A204.1 (cell line): ENCODE results near the gene LTBR.
"Not testable (repeated sequence)": the region's sequence is repeated elsewhere in the genome, so short reads cannot be mapped to it uniquely, and the experiment has no call there.

Experiments
- FAIRE-seq: peaks from 2 replicates; lab custom pipeline; 2012; peaks lifted over from hg19 to GRCh38; lab: Jason Lieb, UNC

The LTBR gene

DNA sequence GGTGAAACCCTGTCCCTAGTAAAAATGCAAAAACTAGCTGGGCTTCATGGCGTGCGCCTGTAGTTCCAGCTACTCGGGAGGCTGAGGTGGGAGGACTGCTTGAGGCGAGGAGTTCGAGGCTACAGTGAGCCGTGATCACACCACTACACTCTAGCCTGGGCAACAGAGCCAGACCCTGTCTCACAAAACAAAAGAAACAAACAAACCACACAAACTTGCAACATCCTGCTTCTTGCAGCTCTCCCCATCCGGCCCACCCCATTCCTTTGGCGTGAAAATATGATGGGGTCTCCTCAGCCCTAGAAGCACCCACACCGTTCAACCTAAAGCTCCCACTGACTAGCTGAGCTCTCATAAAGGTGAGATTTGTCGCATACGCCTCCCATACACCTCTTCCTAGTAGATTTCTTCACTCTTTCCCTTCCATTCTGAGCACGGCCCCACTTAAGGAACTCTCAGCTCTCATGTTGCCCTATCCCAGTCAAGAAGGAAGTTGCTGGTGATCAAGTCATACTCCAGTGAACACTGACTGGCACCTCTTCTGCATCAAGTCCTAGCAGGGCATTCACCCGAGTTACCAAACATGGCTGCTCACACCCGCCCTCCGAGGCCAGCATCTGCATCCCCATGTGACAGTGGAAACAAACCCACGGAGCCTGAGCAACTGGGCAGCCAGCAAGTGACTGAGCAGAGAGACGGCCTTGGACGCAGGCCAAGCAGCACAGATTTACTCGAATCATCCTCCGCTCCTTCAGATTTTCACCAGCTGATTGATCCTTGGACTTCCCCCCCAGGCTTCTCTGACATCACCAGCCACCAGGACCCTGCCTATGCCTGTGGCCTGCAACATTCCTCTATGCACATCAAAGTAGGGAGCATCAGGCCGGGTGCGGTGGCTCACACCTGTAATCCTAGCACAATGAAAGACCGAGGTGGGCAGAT, 41.9 kb downstream of the LTBR start:
- FAIRE-seq, result no peak

DNA sequence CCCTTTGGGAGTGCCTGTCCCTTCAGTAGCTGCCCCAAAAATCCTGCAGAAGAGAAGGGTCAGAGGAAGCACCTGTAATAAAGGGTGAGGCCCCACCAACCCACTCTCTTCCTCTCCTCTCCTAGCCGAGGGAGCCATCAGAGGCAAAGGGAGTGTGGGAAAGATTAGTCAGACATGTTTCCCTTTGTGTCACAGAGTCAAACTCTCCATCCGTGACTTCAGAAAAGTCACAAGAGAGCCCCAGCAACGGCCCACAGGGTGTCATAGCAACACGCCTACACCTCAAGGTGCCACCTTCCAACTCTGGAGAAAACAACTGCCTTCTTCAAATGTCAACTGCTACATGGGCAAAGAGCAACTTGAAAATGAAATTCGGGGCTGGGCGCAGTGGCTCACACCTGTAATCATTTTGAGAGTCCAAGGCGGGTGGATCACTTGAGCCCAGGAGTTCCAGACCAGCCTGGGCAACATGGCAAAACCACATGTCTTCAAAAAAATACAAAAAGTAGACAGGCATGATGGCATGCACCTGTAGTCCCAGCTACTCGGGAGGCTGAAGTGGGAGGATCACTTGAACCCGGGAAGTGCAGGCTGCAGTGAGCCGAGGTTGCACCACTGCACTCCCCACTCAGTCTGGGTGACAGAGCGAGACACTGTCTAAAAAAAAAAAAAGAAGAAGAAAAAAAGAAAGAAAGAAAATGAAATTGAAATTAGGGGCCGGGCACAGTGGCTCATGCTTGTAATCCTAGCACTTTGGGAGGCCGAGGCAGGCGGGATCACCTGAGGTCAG, 43.1 kb downstream of the LTBR start:
- no peak for FAIRE-seq

DNA sequence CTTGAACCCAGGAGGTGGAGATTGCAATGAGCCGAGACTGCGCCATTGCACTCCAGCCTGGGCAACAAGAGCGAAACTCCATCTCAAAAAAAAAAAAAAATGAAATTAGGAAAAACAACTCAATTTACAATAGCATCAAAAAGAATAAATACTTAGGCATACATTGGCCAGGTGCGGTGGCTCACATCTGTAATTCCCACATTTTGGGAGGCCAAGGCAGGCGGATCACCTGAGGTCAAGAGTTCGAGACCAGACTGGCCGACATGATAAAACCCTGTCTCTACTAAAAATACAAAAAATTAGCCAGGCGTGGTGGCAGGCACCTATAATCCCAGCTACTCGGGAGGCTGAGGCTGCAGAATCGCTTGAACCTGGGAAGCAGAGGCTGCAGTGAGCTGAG, 43.8 kb downstream of the LTBR start:
- not testable (repeated sequence) for FAIRE-seq

DNA sequence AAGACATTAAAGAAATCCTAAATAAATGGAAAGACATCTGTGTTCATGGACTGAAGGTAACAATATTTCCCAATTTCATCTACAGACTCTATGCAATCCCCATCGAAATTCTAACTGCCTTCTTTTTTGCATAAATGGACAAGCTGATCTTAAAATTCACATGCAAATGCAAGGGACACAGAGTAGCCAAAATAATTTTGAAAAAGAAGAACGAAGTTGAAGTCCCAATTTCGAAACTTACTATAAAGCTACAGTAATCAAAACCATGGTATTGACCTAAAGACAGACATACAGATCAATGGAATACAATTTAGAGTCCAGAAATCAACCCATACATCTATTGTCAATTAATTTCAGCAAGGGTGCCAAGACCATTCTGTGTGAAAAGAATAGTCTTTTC, 44.4 kb downstream of the LTBR start:
- no peak for FAIRE-seq

DNA sequence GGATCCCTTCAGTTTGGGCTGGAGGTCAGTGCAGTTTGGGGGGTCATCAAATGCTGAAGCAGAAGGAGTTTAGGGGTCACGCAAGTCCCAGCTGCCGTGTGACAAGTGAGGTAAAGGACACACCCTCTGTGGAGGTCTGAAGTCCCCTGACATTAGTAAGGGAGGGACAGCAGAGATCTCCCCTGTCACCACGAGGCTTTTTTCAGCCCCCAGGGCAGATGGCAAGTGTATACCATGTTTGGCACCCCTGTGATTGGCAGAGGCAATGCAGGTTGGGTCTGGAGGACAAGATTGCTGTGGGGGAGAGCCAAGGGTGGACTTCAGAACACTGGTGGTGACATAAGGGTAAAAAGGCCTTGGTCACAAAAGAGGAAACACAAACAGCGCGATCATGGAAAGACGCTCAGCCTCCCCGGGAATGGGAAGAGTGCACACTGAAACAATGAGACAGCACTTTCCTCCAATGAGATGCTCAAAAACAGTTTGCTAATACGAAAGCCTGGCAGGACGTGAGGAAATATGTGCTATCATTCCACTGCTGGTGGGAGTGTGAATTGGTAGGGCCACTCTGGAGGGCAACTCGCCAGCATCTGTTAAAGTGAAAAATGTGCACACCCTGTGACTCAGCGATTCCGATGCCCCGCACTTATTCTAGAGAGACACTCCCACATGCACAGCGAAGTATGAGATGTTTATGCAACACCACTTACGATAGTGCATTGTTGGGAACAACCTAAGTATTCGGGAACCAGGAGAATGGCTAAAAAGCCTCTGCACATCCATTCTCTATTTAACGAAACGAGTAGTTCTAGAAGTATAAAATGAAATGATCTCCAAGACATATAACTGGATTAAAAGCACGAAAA, 46.4 kb downstream of the LTBR start:
- FAIRE-seq, result no peak

DNA sequence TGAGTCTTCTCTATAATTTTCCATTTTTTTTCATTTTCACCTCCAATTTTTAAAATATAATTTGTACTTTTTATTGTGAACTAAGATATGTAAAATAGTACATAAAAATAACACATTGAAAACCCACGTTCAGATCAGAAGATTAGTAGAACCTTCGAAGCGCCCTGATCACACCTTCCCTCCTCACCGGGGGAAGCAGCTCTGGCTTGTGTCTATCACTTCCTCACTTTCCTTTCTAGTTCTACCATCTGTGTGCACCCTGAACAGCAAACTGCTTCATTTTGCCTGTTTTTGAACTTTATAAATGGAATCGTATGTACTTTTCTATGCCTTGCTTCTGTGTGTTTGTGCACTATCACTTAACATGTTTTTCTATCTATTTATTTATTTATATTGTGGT, 49.0 kb downstream of the LTBR start:
- no peak for FAIRE-seq

DNA sequence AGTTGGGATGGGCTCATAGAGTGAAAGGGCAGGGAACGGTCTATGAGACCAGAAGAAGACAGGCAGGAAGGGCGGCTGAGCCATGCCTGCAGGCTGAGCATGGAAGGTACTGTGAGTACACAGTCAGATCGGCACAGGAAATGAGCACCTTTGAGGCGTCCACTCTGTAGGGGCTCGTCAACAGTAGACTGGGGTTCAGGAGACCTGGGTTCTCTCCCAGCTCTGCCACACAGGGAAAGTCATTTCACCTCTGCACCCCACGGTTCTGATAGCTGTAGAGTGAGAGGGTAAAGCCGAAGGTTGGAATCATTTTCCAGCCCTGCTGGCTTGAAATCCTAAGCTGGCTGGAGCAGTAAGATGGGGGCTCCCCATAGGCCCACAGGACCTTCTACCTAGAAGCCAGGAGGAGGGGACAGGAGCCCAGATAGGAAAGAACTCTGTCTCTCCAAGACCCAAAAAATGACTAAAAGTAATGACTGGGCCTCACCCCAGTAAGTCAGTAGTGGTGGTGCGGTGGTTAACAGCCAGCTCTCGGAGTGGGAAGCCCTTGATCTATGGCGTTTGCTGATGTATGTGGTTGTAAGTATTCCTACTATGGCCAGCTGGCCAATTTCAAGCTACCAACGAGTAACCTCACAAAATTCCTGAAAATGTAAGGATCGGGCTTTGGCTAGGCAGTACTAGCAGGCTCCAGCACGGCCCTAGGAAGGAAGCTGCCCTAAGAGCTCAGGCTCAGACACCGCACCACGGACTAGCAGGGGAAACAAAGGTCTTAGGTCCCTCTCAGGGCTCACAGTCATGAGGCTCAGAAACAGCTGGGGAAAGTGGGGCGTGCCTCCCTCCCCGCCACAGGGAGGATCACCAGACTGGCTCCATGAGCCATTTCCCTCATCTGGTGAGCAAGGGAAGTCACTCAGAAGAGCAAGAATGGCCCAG, 50.5 kb downstream of the LTBR start:
- FAIRE-seq, result no peak

DNA sequence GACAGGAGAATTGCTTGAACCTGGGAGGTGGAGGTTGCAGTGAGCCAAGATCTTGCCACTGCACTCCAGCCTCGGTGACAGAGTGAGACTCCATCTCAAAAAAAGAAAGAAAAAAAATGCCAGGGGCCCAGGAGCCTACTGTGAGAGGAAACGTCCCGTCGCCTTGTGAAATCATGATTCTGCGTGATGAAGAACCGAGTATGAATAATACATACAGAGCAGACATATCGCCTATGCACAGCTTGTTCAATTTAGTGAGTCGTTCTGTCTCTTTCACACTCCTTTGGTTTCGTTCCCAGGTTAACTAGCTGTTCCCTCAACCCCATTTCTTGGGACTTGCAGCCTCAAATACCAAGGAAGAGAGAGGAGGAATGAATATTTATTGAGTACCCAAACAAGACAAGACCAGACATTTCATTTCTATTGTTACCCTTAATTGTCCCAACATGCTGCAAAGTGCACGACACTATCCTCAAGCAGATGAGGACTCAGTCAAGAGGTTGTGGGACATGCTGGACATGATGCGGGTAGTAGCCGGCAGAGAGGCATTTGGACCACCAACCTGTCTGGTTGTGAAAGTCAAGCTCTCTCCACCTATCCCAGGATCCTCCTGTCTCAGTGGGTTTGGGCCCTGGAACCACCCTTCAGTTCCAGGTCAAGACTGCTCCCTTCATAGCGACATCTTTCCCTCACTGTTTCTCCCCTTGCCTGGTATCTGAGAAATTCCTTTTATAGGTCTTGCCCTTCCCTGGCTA, 52.2 kb downstream of the LTBR start:
- FAIRE-seq, result no peak

DNA sequence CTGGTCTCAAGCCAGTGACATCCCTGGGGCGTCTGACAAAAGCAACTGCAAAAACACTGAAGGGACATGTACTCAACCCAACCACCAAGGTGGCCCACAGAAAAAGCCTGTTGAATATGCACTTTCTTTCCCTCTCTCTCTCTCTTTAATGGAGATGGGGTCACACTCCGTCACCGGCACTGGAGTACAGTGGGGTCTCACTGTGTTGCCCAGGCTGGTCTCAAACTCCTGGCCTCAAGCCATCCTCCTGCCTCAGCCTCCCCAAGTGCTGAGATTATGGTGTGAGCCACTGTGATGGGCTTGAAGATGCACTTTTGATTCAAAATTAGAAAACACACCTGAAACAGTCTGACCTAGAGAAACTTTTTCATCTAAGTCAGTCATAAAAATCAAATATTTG, 53.6 kb downstream of the LTBR start:
- no peak for FAIRE-seq

DNA sequence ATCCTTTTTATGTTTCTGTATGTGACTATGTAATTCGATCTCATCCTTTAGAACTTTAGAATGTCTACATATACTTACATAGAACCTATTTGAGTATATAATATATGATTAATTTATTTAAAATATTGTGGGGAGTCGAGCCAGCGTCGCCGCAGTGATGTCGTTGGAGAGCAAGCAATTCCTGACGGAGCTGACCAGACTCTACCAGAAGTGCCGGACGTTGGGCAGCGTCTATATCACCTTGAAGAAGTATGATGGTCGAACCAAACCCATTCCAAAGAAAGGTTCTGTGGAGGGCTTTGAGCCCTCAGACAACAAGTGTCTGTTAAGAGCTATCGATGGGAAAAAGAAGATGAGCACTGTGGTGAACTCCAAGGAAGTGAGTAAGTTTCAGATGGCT, 54.4 kb downstream of the LTBR start:
- FAIRE-seq, result no peak

DNA sequence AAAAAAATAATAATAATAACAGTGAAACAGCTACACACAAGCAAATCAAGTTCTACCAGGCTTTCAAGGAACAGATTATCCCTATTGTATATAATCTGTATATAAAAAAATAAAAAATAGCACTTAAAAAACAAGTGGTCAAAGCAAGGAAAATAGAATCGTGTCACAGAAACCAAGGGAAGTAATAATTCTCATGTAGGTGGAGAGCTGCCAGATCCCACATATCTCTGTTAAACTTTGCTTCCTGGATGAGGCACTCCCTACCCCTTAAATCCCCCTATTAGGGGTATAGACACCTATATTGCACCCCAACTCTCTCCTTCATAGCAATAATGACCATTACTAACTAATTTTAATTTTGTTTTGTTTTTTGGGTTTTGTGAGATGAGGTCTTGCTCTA, 56.4 kb downstream of the LTBR start:
- FAIRE-seq, result no peak
